Subcutaneous abdominal adipose tissue (tissue), 5 donors: ENCODE results near the gene SCMH1.

Source experiments
- H3K27ac ChIP-seq: one replicate; pipeline ENCODE4 v1.7.0; 2013; ENCODE audit warnings: low read depth, mild to moderate bottlenecking, inconsistent platforms, low read length, moderate library complexity
- H3K27me3 ChIP-seq, 5 donors: one replicate each; pipeline ENCODE4 v1.7.0; 2013; ENCODE audit warnings: low read length in 5 of 5, inconsistent platforms in 1 of 5; ENCODE audit not compliant: control insufficient read depth in 5 of 5, insufficient read depth in 4 of 5
- H3K36me3 ChIP-seq, 5 donors: one replicate each; pipeline ENCODE4 v1.7.0; 2013; ENCODE audit warnings: low read length in 5 of 5; ENCODE audit not compliant: control insufficient read depth in 5 of 5, insufficient read depth in 5 of 5
- H3K4me1 ChIP-seq, 5 donors: one replicate each; pipeline ENCODE4 v1.7.0; 2013; ENCODE audit warnings: low read length in 5 of 5, mild to moderate bottlenecking in 3 of 5, moderate library complexity in 1 of 5; ENCODE audit not compliant: control insufficient read depth in 5 of 5, insufficient read depth in 5 of 5
- H3K4me3 ChIP-seq, 5 donors: one replicate each; pipeline ENCODE4 v1.7.0; 2013; ENCODE audit warnings: low read length in 5 of 5, low read depth in 1 of 5
- H3K9ac ChIP-seq, 5 donors: one replicate each; pipeline ENCODE4 v1.7.0; 2013; ENCODE audit warnings: low read length in 5 of 5, mild to moderate bottlenecking in 4 of 5, moderate library complexity in 3 of 5
- H3K9me3 ChIP-seq, 5 donors: one replicate each; pipeline ENCODE4 v1.7.0; 2013; ENCODE audit warnings: low read length in 5 of 5; ENCODE audit not compliant: control insufficient read depth in 5 of 5
- donor health status: healthy.
- donor health status: healthy.
- donor health status: healthy.
- donor health status: healthy.
- donor health status: healthy.

Gene SCMH1

GRCh38 chr1:41045740-41046139, 196.4 kb downstream of the SCMH1 start:
- H3K9ac ChIP-seq = no peak overlapping the region
- peaks cover 3 to 39% (median 21%) of the 10 kb centered on the region in 5 donors for H3K36me3 ChIP-seq
- H3K4me1 ChIP-seq = peaks cover 0 to 29% (median 26%) of the 10 kb centered on the region in 5 donors
- H3K27ac ChIP-seq = peak overlapping the region; percentile 26
- H3K4me3 ChIP-seq = no peak overlapping the region
- no peaks in the 10 kb centered on the region for H3K9me3 ChIP-seq
- no peaks in the 10 kb centered on the region for H3K27me3 ChIP-seq

- peak overlapping the region in 1 of 5 donors; percentile 11 for H3K9ac ChIP-seq
- no peaks in the 10 kb centered on the region for H3K27me3 ChIP-seq
- H3K4me3 ChIP-seq = no peak overlapping the region
- H3K4me1 ChIP-seq = peaks cover 0 to 29% (median 26%) of the 10 kb centered on the region in 5 donors
- no peak overlapping the region for H3K27ac ChIP-seq
- peaks cover 3 to 36% (median 24%) of the 10 kb centered on the region in 5 donors for H3K36me3 ChIP-seq
- H3K9me3 ChIP-seq = no peaks in the 10 kb centered on the region
These were observed 197.9 kb downstream of the SCMH1 start for GRCh38 chr1:41044187-41044586.

DNA sequence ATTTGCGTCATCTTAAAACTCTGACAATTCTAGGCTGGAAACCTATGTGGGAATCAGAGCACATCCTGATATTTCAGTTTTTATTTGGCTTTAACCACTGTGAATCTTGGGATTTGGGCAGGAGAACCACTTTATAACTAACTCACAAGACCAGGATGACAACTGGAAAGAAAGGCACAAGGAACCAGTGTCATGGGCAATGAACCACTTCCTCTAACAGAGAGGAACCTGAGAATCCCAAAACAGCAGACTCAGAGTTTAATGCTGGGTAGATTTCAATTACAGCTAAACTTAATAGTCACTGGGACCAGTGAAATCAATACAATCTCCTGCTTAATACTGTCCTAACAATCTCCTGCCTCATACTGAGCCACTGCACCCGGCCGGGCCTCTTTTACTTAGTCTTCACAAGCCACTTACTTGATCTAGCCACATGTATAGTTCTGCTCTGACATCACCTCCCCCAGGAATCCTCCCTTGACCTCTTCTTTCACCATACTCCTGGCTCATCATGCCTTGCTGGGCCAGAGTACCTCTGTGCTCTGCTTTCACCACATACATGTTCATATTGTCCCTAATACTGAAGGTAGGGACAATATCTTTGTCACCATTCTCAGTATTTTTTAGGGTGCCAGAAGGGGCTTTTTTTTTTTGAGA, 200.4 kb downstream of the SCMH1 start:
- Histone ChIP-seq H3K27me3 (no peaks in the 10 kb centered on the region), H3K9me3 (no peaks in the 10 kb centered on the region), H3K4me1 (peaks cover 0 to 29% (median 26%) of the 10 kb centered on the region in 5 donors), H3K36me3 (peaks cover 16 to 35% (median 26%) of the 10 kb centered on the region in 5 donors), H3K9ac (no peak overlapping the region), H3K27ac (no peak overlapping the region), H3K4me3 (no peak overlapping the region)

GRCh38 chr1:41038110-41038509, 204.0 kb downstream of the SCMH1 start:
- Histone ChIP-seq H3K36me3 (peaks cover 17 to 49% (median 40%) of the 10 kb centered on the region in 5 donors), H3K9ac (no peak overlapping the region), H3K27ac (no peak overlapping the region), H3K9me3 (no peaks in the 10 kb centered on the region), H3K4me3 (no peak overlapping the region), H3K27me3 (no peaks in the 10 kb centered on the region), H3K4me1 (peaks cover 0 to 5% (median 0%) of the 10 kb centered on the region in 5 donors)

DNA sequence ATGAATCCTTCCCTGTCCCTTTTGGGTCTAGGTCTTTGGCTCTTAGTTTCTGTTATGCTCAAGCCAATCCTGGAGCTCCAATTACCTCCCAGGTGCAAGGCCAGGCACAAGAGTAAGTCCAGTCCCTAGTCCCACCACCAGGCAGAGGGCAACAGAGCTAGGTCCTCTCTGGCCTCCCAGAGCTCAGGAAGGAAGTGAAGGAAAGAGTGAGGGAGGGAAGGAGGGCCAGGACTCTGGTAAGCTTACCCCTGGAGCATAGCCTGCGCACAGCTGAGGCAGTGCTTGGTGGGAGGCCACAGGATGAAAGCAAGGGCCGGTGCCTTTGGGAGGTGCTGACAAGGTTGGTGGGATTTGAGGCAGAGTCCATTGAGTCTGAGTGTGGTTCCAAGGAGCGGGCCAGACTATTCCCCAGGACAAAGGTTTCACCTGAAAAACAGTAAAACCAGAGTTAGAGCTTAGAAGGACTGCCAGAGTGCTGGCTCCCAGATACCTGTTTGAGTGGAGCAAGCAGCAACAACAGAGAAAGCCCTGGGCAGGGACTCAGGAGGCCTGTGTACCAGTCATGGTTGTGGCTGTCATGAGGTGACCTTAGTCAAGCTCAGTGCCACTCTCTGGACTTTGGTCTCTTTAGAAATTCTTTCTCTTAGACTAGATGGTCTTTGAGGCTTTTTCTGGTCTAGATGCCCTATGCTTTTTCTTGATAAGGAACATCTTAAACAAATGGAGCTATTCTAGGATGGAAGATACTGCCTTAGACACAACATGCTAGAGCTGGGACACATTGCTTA, 204.8 kb downstream of the SCMH1 start:
- no peaks in the 10 kb centered on the region for H3K27me3 ChIP-seq
- H3K27ac ChIP-seq = no peak overlapping the region
- peaks cover 18 to 54% (median 45%) of the 10 kb centered on the region in 5 donors for H3K36me3 ChIP-seq
- peaks cover 0 to 5% (median 0%) of the 10 kb centered on the region in 5 donors for H3K4me1 ChIP-seq
- no peaks in the 10 kb centered on the region for H3K9me3 ChIP-seq
- no peak overlapping the region for H3K4me3 ChIP-seq
- H3K9ac ChIP-seq = no peak overlapping the region

DNA sequence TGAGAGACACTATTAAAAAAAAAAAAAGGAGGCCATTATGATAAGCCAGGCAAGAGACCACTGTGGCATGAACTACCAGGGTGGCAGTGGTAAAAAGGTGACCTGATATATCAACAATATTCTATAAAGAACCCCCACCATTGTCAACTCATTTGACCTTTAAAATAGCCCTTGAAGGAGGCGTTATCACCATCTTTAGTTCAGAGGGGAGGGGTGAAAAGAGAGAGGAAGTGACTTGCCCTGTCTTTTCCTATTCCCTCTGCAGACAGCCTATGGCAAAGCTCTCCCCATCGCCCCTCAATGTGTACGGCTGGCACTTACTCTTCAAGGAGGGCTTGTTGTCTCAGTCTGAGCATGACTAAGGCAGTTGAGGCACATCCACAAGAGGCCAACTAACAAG, 208.8 kb downstream of the SCMH1 start:
- Histone ChIP-seq H3K27ac (no peak overlapping the region), H3K4me1 (no peaks in the 10 kb centered on the region), H3K36me3 (peaks cover 18 to 69% (median 50%) of the 10 kb centered on the region in 5 donors), H3K9ac (no peak overlapping the region), H3K4me3 (no peak overlapping the region), H3K9me3 (no peaks in the 10 kb centered on the region), H3K27me3 (no peaks in the 10 kb centered on the region)

DNA sequence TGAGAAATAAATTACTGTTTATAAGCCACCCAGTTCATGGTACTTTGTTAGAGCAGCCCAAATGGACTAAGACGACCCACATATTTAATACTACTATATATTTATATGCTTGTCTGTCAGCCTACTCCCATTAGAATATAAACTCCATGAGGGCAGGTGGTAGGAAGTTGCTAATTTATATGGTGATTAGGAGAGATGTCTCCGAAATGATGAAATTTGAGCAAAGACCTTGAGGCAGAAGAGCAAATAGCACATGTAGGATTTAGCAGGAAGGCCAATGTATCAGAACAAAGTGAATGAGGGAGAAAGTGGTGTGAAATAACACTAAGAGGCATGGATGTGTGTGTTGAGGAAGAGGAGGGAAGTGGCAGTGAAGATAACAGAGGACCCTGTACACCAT, 210.0 kb downstream of the SCMH1 start:
- Histone ChIP-seq H3K4me3 (no peak overlapping the region), H3K27me3 (no peaks in the 10 kb centered on the region), H3K36me3 (peaks cover 15 to 74% (median 55%) of the 10 kb centered on the region in 5 donors), H3K9me3 (no peaks in the 10 kb centered on the region), H3K27ac (no peak overlapping the region), H3K9ac (no peak overlapping the region), H3K4me1 (no peaks in the 10 kb centered on the region)

DNA sequence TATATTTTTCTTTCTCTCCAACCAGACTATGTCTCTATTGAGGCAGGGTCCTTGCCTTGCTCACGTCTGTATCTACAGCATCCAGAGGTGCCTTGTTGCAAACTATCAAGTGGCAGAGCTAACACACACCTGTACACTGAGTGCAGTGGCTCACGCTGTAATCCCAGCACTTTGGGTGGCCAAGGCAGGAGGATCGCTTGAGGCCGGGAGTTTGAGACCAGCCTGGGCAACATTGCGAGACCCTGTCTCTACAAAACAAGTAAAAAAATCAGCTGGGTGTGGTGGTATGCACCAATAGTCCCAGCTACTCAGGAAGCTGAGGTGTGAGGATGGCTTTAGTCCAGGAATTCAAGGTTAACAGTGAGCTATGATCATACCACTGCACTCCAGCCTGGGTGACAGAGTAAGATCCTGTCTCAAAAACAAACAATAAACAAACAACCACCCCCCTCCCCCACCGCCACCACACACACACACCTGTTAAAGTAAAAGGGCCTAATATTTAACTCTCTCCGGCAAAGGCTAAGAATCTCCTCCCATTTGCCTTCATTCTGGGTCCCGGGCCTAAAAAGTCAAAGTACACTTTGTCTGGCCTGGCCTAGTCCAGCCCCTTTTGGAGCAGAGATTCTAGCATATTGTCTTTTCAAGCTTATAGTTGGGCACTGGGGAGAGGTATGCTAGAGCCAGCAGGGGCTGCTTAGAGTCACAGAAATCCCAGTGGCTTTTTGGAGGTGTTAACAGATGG, 211.1 kb downstream of the SCMH1 start:
- H3K9ac ChIP-seq = no peak overlapping the region
- no peaks in the 10 kb centered on the region for H3K27me3 ChIP-seq
- H3K27ac ChIP-seq = no peak overlapping the region
- H3K4me3 ChIP-seq = no peak overlapping the region
- H3K36me3 ChIP-seq = peaks cover 9 to 76% (median 53%) of the 10 kb centered on the region in 5 donors
- no peaks in the 10 kb centered on the region for H3K9me3 ChIP-seq
- H3K4me1 ChIP-seq = no peaks in the 10 kb centered on the region

DNA sequence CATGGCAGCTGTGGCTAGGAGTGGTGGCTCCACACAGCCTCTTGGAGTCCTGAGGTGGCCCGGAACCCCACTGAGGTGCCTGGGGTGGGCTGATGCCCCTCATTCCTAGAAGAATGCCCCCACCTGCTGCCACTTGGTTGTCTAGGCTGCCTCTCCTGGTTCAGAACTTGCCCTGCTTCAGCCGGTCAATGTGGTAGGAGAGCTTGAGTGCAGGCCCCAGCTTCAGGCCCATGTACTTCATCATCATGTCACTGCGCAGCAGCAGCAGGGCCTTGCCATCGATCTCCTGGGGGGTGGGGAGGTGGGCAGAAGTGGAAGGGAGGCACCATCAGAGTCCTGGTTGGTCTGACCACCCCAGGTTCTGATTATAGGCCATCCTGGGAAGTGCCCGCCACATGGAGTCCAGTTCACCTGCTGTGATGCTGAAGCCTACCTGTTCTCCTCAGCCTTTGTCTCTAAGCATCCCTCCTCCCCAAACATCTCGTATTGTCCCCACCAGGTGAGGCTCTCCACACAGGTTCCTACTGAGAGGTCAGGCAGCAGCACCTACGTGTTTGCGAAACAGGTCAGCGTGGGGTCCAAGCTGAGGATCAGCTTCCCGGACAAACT, 214.0 kb downstream of the SCMH1 start:
- no peak overlapping the region for H3K27ac ChIP-seq
- no peaks in the 10 kb centered on the region for H3K27me3 ChIP-seq
- H3K9ac ChIP-seq = no peak overlapping the region
- H3K4me3 ChIP-seq = no peak overlapping the region
- H3K4me1 ChIP-seq = no peaks in the 10 kb centered on the region
- no peaks in the 10 kb centered on the region for H3K9me3 ChIP-seq
- H3K36me3 ChIP-seq = peaks cover 9 to 61% (median 42%) of the 10 kb centered on the region in 5 donors
